GM12878 (cell line): ENCODE results near the gene PRKN. TPM values are rescaled to one million over a fixed set of nuclear protein-coding genes. Genes with fewer than 3 reads are reported as not detected.

ENCODE experiments used
- ATAC-seq: fragments of 200-7000 bp; cut with Tn5 transposase; 3 replicates; pipeline ENCODE4 v1.9.1; 2020; ENCODE audit warnings: mild to moderate bottlenecking, moderate library complexity
- BruUV-seq: library from RNA; stranded (reverse); fragments of 400-500 nt; replicated peaks from 2 replicates; lab custom pipeline; 2021; lab: Mats Ljungman, UMichigan
- CTCF ChIA-PET: fragments of 300-600 bp; sonication (Branson Sonifier 250); formaldehyde crosslinking; extraction: SDS; loops from one replicate; lab custom pipeline; 2021; ENCODE audit warnings: inconsistent platforms; lab: Yijun Ruan, JAX
- POLR2A ChIA-PET: fragments of 350-600 bp; formaldehyde crosslinking; extraction: SDS; loops from one replicate; lab custom pipeline; 2021; ENCODE audit warnings: inconsistent platforms; lab: Charles Lee
- RAD21 ChIA-PET: fragments of 300-600 bp; sonication (Branson Sonifier 250); formaldehyde crosslinking; loops from one replicate; lab custom pipeline; 2023; ENCODE audit warnings: antibody characterized with exemption; ENCODE audit not compliant: unreplicated experiment; lab: Charles Lee
- SMC1A ChIA-PET: fragments of 300-600 bp; sonication (Branson Sonifier 250); formaldehyde crosslinking; loops from one replicate; lab custom pipeline; 2023; ENCODE audit not compliant: unreplicated experiment, uncharacterized antibody; lab: Charles Lee
- DNase-seq: peaks from one replicate; pipeline ENCODE4 v3.0.0-alpha.2; 2011; ENCODE audit warnings: low read depth, low spot score
- FAIRE-seq: peaks from 3 replicates; lab custom pipeline; 2011; peaks lifted over from hg19 to GRCh38; lab: Jason Lieb, UNC
- H2AFZ ChIP-seq: 2 replicates; pipeline ENCODE4 v1.6.0; 2011; ENCODE audit warnings: low read depth, low read length, control low read depth; ENCODE audit not compliant: control insufficient read depth
- H3K27ac ChIP-seq: 2 replicates; pipeline ENCODE4 v1.5.1; 2011; ENCODE audit warnings: control low read depth; ENCODE audit not compliant: control insufficient read depth, insufficient read depth
- H3K27me3 ChIP-seq, 2 experiments: replicated peaks in 1 of 2; 2 replicates each; pipeline versions ENCODE4 v1.6.0 to v1.6.1; 2011; ENCODE audit warnings: low read length in 1 of 2; ENCODE audit not compliant: control insufficient read depth in 2 of 2, insufficient read depth in 2 of 2
- H3K36me3 ChIP-seq, 2 experiments: 2 replicates each; pipeline ENCODE4 v1.5.1; 2011; ENCODE audit warnings: low read length in 1 of 2; ENCODE audit not compliant: control insufficient read depth in 2 of 2, insufficient read depth in 2 of 2
- H3K4me1 ChIP-seq: 2 replicates; pipeline ENCODE4 v1.6.1; 2011; ENCODE audit warnings: mild to moderate bottlenecking, low read length, moderate library complexity, mixed read lengths; ENCODE audit not compliant: control insufficient read depth, insufficient read depth
- H3K4me2 ChIP-seq: 2 replicates; pipeline ENCODE4 v1.6.0; 2011; ENCODE audit warnings: control low read depth; ENCODE audit not compliant: control insufficient read depth, insufficient read depth
- H3K4me3 ChIP-seq: fragments of 200-600 bp; sonication (generic); 2 replicates; pipeline ENCODE4 v1.5.1; 2016
- H3K79me2 ChIP-seq: 2 replicates; pipeline ENCODE4 v1.6.0; 2011; ENCODE audit warnings: low read length; ENCODE audit not compliant: control insufficient read depth, insufficient read depth
- H3K9ac ChIP-seq: 2 replicates; pipeline ENCODE4 v1.8.0; 2011; ENCODE audit warnings: low read length, control low read depth, mixed read lengths; ENCODE audit not compliant: control insufficient read depth, insufficient read depth
- H3K9me3 ChIP-seq: replicated peaks from 3 replicates; pipeline ENCODE4 v1.5.1; 2011; ENCODE audit warnings: mild to moderate bottlenecking, low read length; ENCODE audit not compliant: control insufficient read depth, insufficient read depth
- H4K20me1 ChIP-seq: 2 replicates; pipeline ENCODE4 v1.6.0; 2011; ENCODE audit not compliant: control insufficient read depth, insufficient read depth
- CREB1 ChIP-seq: IDR thresholded peaks from 2 replicates; pipeline ENCODE4 v1.6.1; 2012; ENCODE audit warnings: low read depth, mild to moderate bottlenecking, inconsistent platforms
- EZH2 ChIP-seq: IDR thresholded peaks from 2 replicates; pipeline ENCODE4 v1.6.1; 2012; ENCODE audit warnings: low read depth, mild to moderate bottlenecking, control low read depth, inconsistent platforms, low read length, borderline replicate concordance; ENCODE audit not compliant: control insufficient read depth
- GATAD2B ChIP-seq: fragments of 450-650 bp; conservative IDR thresholded peaks from 2 replicates; pipeline ENCODE4 v1.6.1; 2017; ENCODE audit warnings: low read depth, mild to moderate bottlenecking, moderate library complexity
- HSF1 ChIP-seq: fragments of 150-350 bp; IDR thresholded peaks from 2 replicates; pipeline ENCODE4 v1.6.1; 2014; ENCODE audit warnings: mild to moderate bottlenecking, low read depth, low read length
- JUNB ChIP-seq: IDR thresholded peaks from 2 replicates; pipeline ENCODE4 v1.6.1; 2016; ENCODE audit warnings: antibody characterized with exemption, mild to moderate bottlenecking
- LARP7 ChIP-seq: fragments of 450-650 bp; IDR thresholded peaks from 2 replicates; pipeline ENCODE4 v1.6.1; 2017; ENCODE audit warnings: mild to moderate bottlenecking
- MEF2B ChIP-seq: fragments of 450-650 bp; IDR thresholded peaks from 2 replicates; pipeline ENCODE4 v1.6.1; 2018; ENCODE audit warnings: mild to moderate bottlenecking, moderate library complexity; ENCODE audit not compliant: partially characterized antibody, poor library complexity, severe bottlenecking
- MTA3 ChIP-seq: IDR thresholded peaks from 2 replicates; pipeline ENCODE4 v1.6.1; 2012; ENCODE audit warnings: low read length, inconsistent platforms, borderline replicate concordance
- PAX8 ChIP-seq: fragments of 450-650 bp; IDR thresholded peaks from 2 replicates; pipeline ENCODE4 v1.6.1; 2017; ENCODE audit warnings: mild to moderate bottlenecking, moderate library complexity
- PKNOX1 ChIP-seq: fragments of 450-650 bp; IDR thresholded peaks from 2 replicates; pipeline ENCODE4 v1.6.1; 2016; ENCODE audit warnings: mild to moderate bottlenecking
- RAD21 ChIP-seq: IDR thresholded peaks from 2 replicates; pipeline ENCODE4 v1.6.1; 2011; ENCODE audit warnings: mild to moderate bottlenecking, low read depth, low read length, moderate library complexity; ENCODE audit not compliant: insufficient read depth
- SIX5 ChIP-seq: IDR thresholded peaks from 2 replicates; pipeline ENCODE4 v1.6.1; 2011; ENCODE audit warnings: mild to moderate bottlenecking, low read depth, low read length, moderate library complexity; ENCODE audit not compliant: severe bottlenecking
- SKIL ChIP-seq: fragments of 450-650 bp; IDR thresholded peaks from 2 replicates; pipeline ENCODE4 v1.6.1; 2017; ENCODE audit warnings: mild to moderate bottlenecking, low read depth, inconsistent platforms; ENCODE audit not compliant: poor library complexity, severe bottlenecking
- SREBF1 ChIP-seq: IDR thresholded peaks from 2 replicates; pipeline ENCODE4 v1.6.1; 2012; ENCODE audit warnings: mild to moderate bottlenecking, low read length
- SUZ12 ChIP-seq: fragments of 200-600 bp; sonication (generic); IDR thresholded peaks from one replicate; pipeline ENCODE4 v1.6.1; 2018; ENCODE audit warnings: antibody characterized with exemption, mild to moderate bottlenecking; ENCODE audit not compliant: unreplicated experiment
- TCF12 ChIP-seq: IDR thresholded peaks from 2 replicates; pipeline ENCODE4 v1.6.1; 2011; ENCODE audit warnings: low read depth, mild to moderate bottlenecking, low read length
- USF2 ChIP-seq: IDR thresholded peaks from 2 replicates; pipeline ENCODE4 v1.6.1; 2011; ENCODE audit warnings: low read depth, low read length, improper control_type of control experiment, borderline replicate concordance
- ZBED1 ChIP-seq: IDR thresholded peaks from 2 replicates; pipeline ENCODE4 v1.6.1; 2016; ENCODE audit warnings: borderline replicate concordance
- WGBS: methylation state at CpG from one replicate; pipeline ENCODE4 v1.1.6; 2016; ENCODE audit warnings: low lambda C conversion rate; ENCODE audit not compliant: insufficient replicate concordance, insufficient coverage; ENCODE audit errors: missing lambda C conversion rate; 5-methylcytosine and 5-hydroxymethylcytosine counted together
- in situ Hi-C: fragments of 300-500 bp; cut with MboI; formaldehyde crosslinking; loops from 9 replicates; pipeline ENCODE4 v1.14.3; 2018; ENCODE audit warnings: mixed read lengths
- intact Hi-C: fragments of 100-400 bp; cut with micrococcal nuclease; formaldehyde crosslinking; loops from one replicate; pipeline ENCODE4 v1.14.2; 2022; ENCODE audit not compliant: unreplicated experiment
- polyA plus RNA-seq, 11 experiments: library from polyadenylated mRNA; depleted of rRNA in 4 of 11; unstranded in 6 of 11; stranded (reverse) in 5 of 11; fragments of >200 nt; fragmentation: Nextera tagmentation in 4 of 11; fragmentation: Illumina TruSeq in 1 of 11; extraction: Ambion mirVana in 4 of 11; extraction: Trizol in 1 of 11; gene quantifications; 1 replicate in 1 of 11; 2 replicates in 10 of 11; pipeline versions ENCODE4 v1.2.1 to v1.2.3, GENCODE V29; 2011 to 2016; ENCODE audit warnings: inconsistent platforms in 2 of 11, missing spikeins in 2 of 11, low read depth in 1 of 11
- total RNA-seq, 4 experiments: library from RNA; depleted of rRNA in 3 of 4; stranded (reverse); fragments of >200 nt in 3 of 4; fragmentation: Illumina TruSeq in 1 of 4; extraction: Trizol in 1 of 4; gene quantifications; 2 replicates each; pipeline versions ENCODE4 v1.2.1 to v1.2.3, GENCODE V29; 2013 to 2021

Gene PRKN
- total and polyA plus RNA-seq, 10 of the 15 experiments (the other 5 are each of a cell fraction or from before 2014, with no cell fraction given), result 0.06 to 0.09 TPM; not detected in 8

GRCh38 chr6:161482517-161482858, 1245.1 kb downstream of the PRKN start:
- no peak overlapping the region for H3K4me2 ChIP-seq
- ATAC-seq, result no peak
- H3K27me3 ChIP-seq, result no peaks in the 10 kb centered on the region; a peak in 1 of 4 replicates
- H3K9ac ChIP-seq, result no peak overlapping the region
- H3K4me3 ChIP-seq, result no peak overlapping the region
- no peak overlapping the region for H2AFZ ChIP-seq
- H3K4me1 ChIP-seq, result no peaks in the 10 kb centered on the region
- TF ChIP-seq LARP7, result no peak
- TF ChIP-seq PKNOX1, result no peak
- TF ChIP-seq GATAD2B, result no peak
- TF ChIP-seq PAX8, result no peak
- TF ChIP-seq TCF12, result no peak
- no peak for TF ChIP-seq SUZ12
- TF ChIP-seq SIX5, result no peak
- no peak for TF ChIP-seq SREBF1
- no peak for TF ChIP-seq USF2
- TF ChIP-seq CREB1, result no peak
- TF ChIP-seq JUNB, result no peak
- no peak for TF ChIP-seq RAD21
- TF ChIP-seq MEF2B, result no peak
- TF ChIP-seq HSF1, result no peak
- TF ChIP-seq MTA3, result no peak
- no peak for TF ChIP-seq SKIL
- TF ChIP-seq EZH2, result no peak
- no peak for TF ChIP-seq ZBED1
- POLR2A ChIA-PET, result no interaction called here
- no peaks in the 10 kb centered on the region for H3K36me3 ChIP-seq
- H3K79me2 ChIP-seq, result no peaks in the 10 kb centered on the region
- in situ Hi-C loops (no loop called here), intact Hi-C loops (no loop called here)
- no peaks in the 10 kb centered on the region for H3K9me3 ChIP-seq
- FAIRE-seq, result no peak
- no TSS peak for BruUV-seq
- H3K27ac ChIP-seq, result no peak overlapping the region
- SMC1A ChIA-PET, result no interaction called here
- no peak for DNase-seq
- no peaks in the 10 kb centered on the region for H4K20me1 ChIP-seq
- RAD21 ChIA-PET, result no interaction called here
- WGBS, result 20% methylated on average over 3 of the region's 3 CpGs
- CTCF ChIA-PET, result no interaction called here
